AG04450 (cell line): ENCODE measurements around the gene JMJD7. TPM values are rescaled to one million over a fixed set of nuclear protein-coding genes. Genes with fewer than 3 reads are reported as not detected.

Experiments used
- CTCF ChIA-PET: fragments of 300-600, 350-600 bp; formaldehyde crosslinking; extraction: SDS; loops from one replicate; lab custom pipeline; 2022; ENCODE audit warnings: antibody characterized with exemption, inconsistent platforms; lab: Charles Lee
- POLR2A ChIA-PET: fragments of 350-600 bp; formaldehyde crosslinking; extraction: SDS; loops from one replicate; lab custom pipeline; 2021; ENCODE audit warnings: antibody characterized with exemption, inconsistent platforms; lab: Yijun Ruan, JAX
- DNase-seq: peaks from one replicate; pipeline ENCODE4 v3.0.0-alpha.2; 2011; ENCODE audit warnings: low read depth, low spot score
- H3K27ac ChIP-seq: one replicate; pipeline ENCODE4 v1.5.1; 2012; ENCODE audit warnings: low read depth, low read length, control low read depth
- H3K27me3 ChIP-seq: one replicate; pipeline ENCODE4 v1.6.0; 2012; ENCODE audit warnings: low read length; ENCODE audit not compliant: control insufficient read depth, insufficient read depth
- H3K4me3 ChIP-seq: 2 replicates; pipeline ENCODE4 v1.5.1; 2011; ENCODE audit warnings: mild to moderate bottlenecking, low read depth, low read length, control low read depth
- H3K9me3 ChIP-seq: 2 replicates; pipeline ENCODE4 v1.5.1; 2012; ENCODE audit warnings: low read length; ENCODE audit not compliant: control insufficient read depth, insufficient read depth
- polyA plus RNA-seq: library from polyadenylated mRNA; depleted of rRNA; stranded (reverse); fragments of >200 nt; gene quantifications from 2 replicates; pipeline ENCODE4 v1.2.3, GENCODE V29; 2011
- TF ChIP-seq, protein P1 (sequence below): IDR thresholded peaks from 2 replicates; pipeline ENCODE4 v1.5.1; 2011; ENCODE audit warnings: low read depth, low read length, control low read depth, inconsistent platforms

JMJD7 gene
- polyA plus RNA-seq, 1 experiment = 5.1 TPM

DNA sequence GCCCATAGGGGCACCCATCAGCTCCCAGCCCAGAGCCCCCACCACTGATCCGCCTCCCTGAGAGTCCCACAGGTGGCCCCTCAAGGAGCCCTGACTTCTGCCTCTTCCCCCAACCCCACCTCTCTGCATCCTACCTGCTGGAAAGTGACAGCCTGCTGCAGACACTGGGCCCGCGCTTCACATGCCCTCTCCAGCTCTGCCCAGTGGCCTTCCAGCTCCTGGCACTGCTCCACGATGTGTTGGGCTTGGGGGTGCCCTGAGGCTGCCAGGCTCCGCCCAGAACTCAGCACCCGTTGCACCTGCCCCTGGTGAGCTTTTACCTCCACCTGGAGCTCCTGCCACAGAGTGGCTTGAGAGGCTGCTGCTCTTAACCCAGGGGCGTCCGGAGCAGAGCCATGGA lies 45.8 kb downstream of the JMJD7 start:
- no peak overlapping the region for H3K27ac ChIP-seq
- H3K4me3 ChIP-seq = no peak overlapping the region
- CTCF ChIA-PET = no interaction called here
- H3K9me3 ChIP-seq = no peaks in the 10 kb centered on the region; the same call in 1 of the 2 replicates
- TF ChIP-seq, protein P1, sequence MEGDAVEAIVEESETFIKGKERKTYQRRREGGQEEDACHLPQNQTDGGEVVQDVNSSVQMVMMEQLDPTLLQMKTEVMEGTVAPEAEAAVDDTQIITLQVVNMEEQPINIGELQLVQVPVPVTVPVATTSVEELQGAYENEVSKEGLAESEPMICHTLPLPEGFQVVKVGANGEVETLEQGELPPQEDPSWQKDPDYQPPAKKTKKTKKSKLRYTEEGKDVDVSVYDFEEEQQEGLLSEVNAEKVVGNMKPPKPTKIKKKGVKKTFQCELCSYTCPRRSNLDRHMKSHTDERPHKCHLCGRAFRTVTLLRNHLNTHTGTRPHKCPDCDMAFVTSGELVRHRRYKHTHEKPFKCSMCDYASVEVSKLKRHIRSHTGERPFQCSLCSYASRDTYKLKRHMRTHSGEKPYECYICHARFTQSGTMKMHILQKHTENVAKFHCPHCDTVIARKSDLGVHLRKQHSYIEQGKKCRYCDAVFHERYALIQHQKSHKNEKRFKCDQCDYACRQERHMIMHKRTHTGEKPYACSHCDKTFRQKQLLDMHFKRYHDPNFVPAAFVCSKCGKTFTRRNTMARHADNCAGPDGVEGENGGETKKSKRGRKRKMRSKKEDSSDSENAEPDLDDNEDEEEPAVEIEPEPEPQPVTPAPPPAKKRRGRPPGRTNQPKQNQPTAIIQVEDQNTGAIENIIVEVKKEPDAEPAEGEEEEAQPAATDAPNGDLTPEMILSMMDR = no peak
- POLR2A ChIA-PET = no interaction called here
- DNase-seq = no peak
- peaks cover 12% of the 10 kb centered on the region for H3K27me3 ChIP-seq

DNA sequence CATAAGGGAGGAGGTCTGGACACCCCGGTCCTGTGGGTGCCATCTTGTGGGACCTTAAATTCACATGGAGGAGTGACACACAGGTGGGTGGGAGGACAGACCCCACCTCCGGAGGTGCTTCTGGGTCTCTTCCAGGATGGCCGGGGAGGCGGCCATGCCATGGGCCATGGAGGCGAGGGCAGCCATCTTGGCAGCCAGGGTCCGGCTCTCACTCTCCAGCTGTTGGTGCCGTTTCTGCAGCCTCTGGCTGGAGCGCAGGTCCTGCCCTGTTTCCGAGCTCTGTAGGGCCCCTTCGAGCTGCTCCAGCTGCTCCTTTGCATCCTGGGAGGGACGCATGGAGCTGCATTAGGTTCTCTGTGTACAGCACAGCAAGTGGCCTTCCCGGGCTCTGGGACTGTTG lies 46.8 kb downstream of the JMJD7 start:
- Histone ChIP-seq H3K27ac (no peak overlapping the region), H3K9me3 (no peaks in the 10 kb centered on the region; the same call in 1 of the 2 replicates), H3K27me3 (peaks cover 18% of the 10 kb centered on the region), H3K4me3 (no peak overlapping the region)
- CTCF ChIA-PET = no interaction called here
- TF ChIP-seq, protein P1 = no peak
- DNase-seq = no peak
- POLR2A ChIA-PET = no interaction called here

DNA sequence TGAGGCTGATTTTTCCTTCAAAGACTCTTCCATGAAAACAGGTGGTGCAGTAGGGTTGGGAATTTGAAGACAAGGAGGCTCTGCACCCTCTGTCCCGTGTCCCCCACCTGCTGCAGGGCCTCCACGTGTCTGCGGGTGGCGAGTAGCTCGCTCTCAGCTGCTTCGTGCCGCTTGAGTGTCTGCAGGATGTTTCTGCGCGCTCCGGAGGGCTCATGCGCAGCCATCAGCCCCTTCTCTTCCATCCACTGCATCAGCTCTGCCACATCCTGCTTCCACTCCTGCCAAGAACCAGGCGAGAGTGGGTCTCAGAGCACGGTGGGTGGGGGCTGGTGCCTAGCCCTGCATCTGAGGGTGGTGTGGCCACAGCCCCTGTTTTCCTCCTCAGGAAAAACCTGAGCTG lies 48.1 kb downstream of the JMJD7 start:
- H3K27me3 ChIP-seq = peaks cover 27% of the 10 kb centered on the region
- TF ChIP-seq, protein P1 = no peak
- CTCF ChIA-PET = no interaction called here
- H3K4me3 ChIP-seq = no peak overlapping the region
- no peak overlapping the region for H3K27ac ChIP-seq
- POLR2A ChIA-PET = no interaction called here
- no peak for DNase-seq
- no peaks in the 10 kb centered on the region; the same call in 1 of the 2 replicates for H3K9me3 ChIP-seq

DNA sequence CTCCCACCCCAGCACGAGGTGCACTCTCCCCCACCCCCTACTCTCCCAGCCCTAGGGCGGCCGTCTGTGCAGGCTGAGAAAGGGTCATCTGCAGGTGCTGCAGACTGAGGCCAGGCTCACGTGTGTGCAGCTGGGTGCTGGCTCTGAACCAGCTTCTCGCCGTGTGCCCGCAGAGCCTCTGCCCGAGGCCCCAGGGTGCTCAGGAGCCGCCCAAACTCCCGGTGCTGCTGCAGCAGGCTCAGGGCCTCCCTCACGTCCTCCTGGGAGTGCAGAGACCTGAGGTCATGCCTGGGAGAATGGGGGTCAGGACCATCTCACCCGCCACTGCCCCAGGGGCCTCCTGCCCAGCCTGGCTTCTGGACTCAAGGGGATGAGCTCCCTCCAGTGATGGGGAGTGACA lies 48.8 kb downstream of the JMJD7 start:
- Histone ChIP-seq H3K27me3 (peaks cover 31% of the 10 kb centered on the region), H3K9me3 (no peaks in the 10 kb centered on the region; the same call in 1 of the 2 replicates), H3K27ac (no peak overlapping the region), H3K4me3 (no peak overlapping the region)
- no peak for DNase-seq
- POLR2A ChIA-PET = no interaction called here
- TF ChIP-seq, protein P1 = no peak
- CTCF ChIA-PET = no interaction called here

DNA sequence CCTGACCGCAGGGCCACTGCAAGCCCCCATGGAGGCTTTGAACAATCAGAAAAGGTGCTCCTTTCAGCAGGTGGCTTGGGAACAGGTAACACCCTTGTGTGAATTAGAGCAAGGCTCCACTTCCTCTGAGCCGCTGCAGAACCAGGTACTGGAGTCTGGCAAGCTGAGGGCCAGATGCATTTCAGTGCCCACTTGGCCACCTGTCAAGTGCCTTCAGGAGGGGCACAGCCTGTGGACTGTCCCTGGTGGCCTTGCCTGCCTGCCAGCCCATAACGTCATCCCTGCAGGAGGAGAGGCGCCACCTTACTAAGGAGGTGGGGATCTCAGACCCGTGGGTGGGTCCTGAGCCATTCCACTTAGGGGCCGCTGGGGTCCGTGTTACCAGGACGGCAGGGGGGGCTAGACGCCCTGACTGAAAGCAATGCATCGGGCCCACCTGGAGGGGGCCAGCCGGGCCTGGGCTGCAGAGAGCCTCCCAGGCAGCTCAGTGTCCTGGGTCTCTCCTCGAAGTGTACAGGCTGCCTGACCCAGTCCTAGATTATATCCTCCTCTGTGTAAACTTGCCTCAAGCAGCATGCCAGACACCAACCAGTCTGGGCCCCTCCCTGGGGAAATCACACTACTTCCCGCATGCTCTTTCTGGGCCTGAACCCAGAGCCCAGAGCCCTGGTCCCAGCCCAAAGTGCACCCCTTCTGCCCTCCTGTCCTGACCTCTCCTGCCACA lies 49.9 kb downstream of the JMJD7 start:
- TF ChIP-seq, protein P1 = no peak
- ChIA-PET POLR2A (no interaction called here), CTCF (no interaction called here)
- no peak overlapping the region for H3K4me3 ChIP-seq
- H3K27me3 ChIP-seq = peaks cover 32% of the 10 kb centered on the region
- no peak overlapping the region for H3K27ac ChIP-seq
- H3K9me3 ChIP-seq = no peaks in the 10 kb centered on the region; the same call in 1 of the 2 replicates
- no peak for DNase-seq
